Endothelial cell of umbilical vein (primary cell): Measurements from ENCODE around the gene NUCKS1. TPM values are rescaled to one million over a fixed set of nuclear protein-coding genes. Genes with fewer than 3 reads are reported as not detected.

Source experiments
- BruUV-seq: library from RNA; stranded (reverse); fragments of 400-500 nt; replicated peaks from 2 replicates; lab custom pipeline; 2021; lab: Mats Ljungman, UMichigan
- CTCF ChIA-PET: fragments of 300-600, 350-600 bp; sonication (Branson Sonifier 250); formaldehyde crosslinking; loops from one replicate; lab custom pipeline; 2021; ENCODE audit warnings: antibody characterized with exemption, inconsistent platforms; lab: Charles Lee
- POLR2A ChIA-PET: fragments of 300-600, 350-600 bp; sonication (Branson Sonifier 250); formaldehyde crosslinking; loops from one replicate; lab custom pipeline; 2021; ENCODE audit warnings: antibody characterized with exemption, inconsistent platforms; lab: Charles Lee
- DNase-seq: peaks from one replicate; pipeline ENCODE4 v3.0.0-alpha.2; 2011; ENCODE audit warnings: low read depth, low spot score
- FAIRE-seq: peaks from 2 replicates; lab custom pipeline; 2011; peaks lifted over from hg19 to GRCh38; lab: Jason Lieb, UNC
- H2AFZ ChIP-seq: 2 replicates; pipeline ENCODE4 v1.6.0; 2012; ENCODE audit warnings: low read depth, low read length, control low read depth, inconsistent platforms
- H3K27ac ChIP-seq: 2 replicates; pipeline ENCODE4 v1.5.1; 2011; ENCODE audit warnings: low read depth, mild to moderate bottlenecking, control low read depth, low read length, moderate library complexity; ENCODE audit not compliant: insufficient read depth
- H3K27me3 ChIP-seq, 2 experiments: 2 replicates each; pipeline versions ENCODE4 v1.6.0 to v1.6.1; 2011; ENCODE audit warnings: low read length in 2 of 2, mixed read lengths in 1 of 2; ENCODE audit not compliant: control insufficient read depth in 2 of 2, insufficient read depth in 2 of 2
- H3K36me3 ChIP-seq, 2 experiments: 2 replicates in 1 of 2; 3 replicates in 1 of 2; pipeline ENCODE4 v1.5.1; 2011; ENCODE audit warnings: low read length in 2 of 2, mild to moderate bottlenecking in 1 of 2, moderate library complexity in 1 of 2; ENCODE audit not compliant: control insufficient read depth in 2 of 2, insufficient read depth in 2 of 2; ENCODE audit errors: extremely low read depth in 1 of 2
- H3K4me1 ChIP-seq: 3 replicates; pipeline ENCODE4 v1.5.1; 2011; ENCODE audit warnings: mild to moderate bottlenecking, low read length; ENCODE audit not compliant: control insufficient read depth, insufficient read depth; ENCODE audit errors: extremely low read depth
- H3K4me2 ChIP-seq: 2 replicates; pipeline ENCODE4 v1.6.1; 2011; ENCODE audit warnings: low read length, control low read depth, mixed read lengths; ENCODE audit not compliant: insufficient read depth
- H3K4me3 ChIP-seq, 3 experiments: fragments of 200-600 bp in 1 of 3; sonication (generic), shearing (Covaris generic) in 1 of 3; replicated peaks in 1 of 3; 2 replicates each; pipeline ENCODE4 v1.5.1; 2011 to 2016; ENCODE audit warnings: control low read depth in 3 of 3, low read length in 3 of 3, mild to moderate bottlenecking in 2 of 3, inconsistent platforms in 1 of 3, low read depth in 1 of 3, moderate library complexity in 1 of 3; ENCODE audit not compliant: insufficient read depth in 1 of 3
- H3K79me2 ChIP-seq: 2 replicates; pipeline ENCODE4 v1.6.0; 2012; ENCODE audit warnings: low read length, inconsistent platforms; ENCODE audit not compliant: control insufficient read depth, insufficient read depth
- H3K9ac ChIP-seq: replicated peaks from 2 replicates; pipeline ENCODE3; 2011; ENCODE audit warnings: low read length, control low read depth; ENCODE audit not compliant: insufficient read depth; ENCODE audit errors: extremely low read depth
- H3K9me1 ChIP-seq: replicated peaks from 3 replicates; pipeline ENCODE4 v1.6.0; 2011; ENCODE audit warnings: mild to moderate bottlenecking, low read length; ENCODE audit not compliant: control insufficient read depth, insufficient read depth; ENCODE audit errors: extremely low read depth
- H3K9me3 ChIP-seq: replicated peaks from 2 replicates; pipeline ENCODE4 v1.5.1; 2012; ENCODE audit warnings: low read length, inconsistent platforms; ENCODE audit not compliant: control insufficient read depth, insufficient read depth
- H4K20me1 ChIP-seq: replicated peaks from 2 replicates; pipeline ENCODE3; 2011; ENCODE audit warnings: mild to moderate bottlenecking, low read length; ENCODE audit not compliant: control insufficient read depth, insufficient read depth; ENCODE audit errors: extremely low read depth
- GATA2 ChIP-seq: IDR thresholded peaks from 2 replicates; pipeline ENCODE4 v1.7.0; 2011; ENCODE audit warnings: low read depth, mild to moderate bottlenecking, moderate library complexity, mixed read lengths, low read length; ENCODE audit not compliant: insufficient read length, insufficient read depth
- POLR2AphosphoS5 ChIP-seq: IDR thresholded peaks from 2 replicates; pipeline ENCODE4 v1.6.1; 2012; ENCODE audit warnings: low read depth, mild to moderate bottlenecking, control low read depth, low read length, moderate library complexity; ENCODE audit not compliant: insufficient read depth
- dilution Hi-C: fragments of 300-500 bp; cut with MboI; formaldehyde crosslinking; loops from one replicate; pipeline ENCODE4 v1.15.0; 2019; ENCODE audit warnings: low sequenced_read_pairs; ENCODE audit not compliant: extremely low pct_ligation_motif_present
- intact Hi-C: fragments of 100-400 bp; cut with micrococcal nuclease; formaldehyde crosslinking; loops from one replicate; pipeline ENCODE4 v1.10.0; 2022
- polyA plus RNA-seq, 4 experiments: library from polyadenylated mRNA; depleted of rRNA in 3 of 4; stranded (reverse) in 3 of 4; unstranded in 1 of 4; fragments of >200 nt; gene quantifications; 2 replicates each; pipeline versions ENCODE4 v1.2.1 to v1.2.3, GENCODE V29; 2011 to 2012; ENCODE audit warnings: missing spikeins in 1 of 4
- small RNA-seq: library from RNA; depleted of rRNA; stranded (forward); fragments of <200 nt; gene quantifications from one replicate; pipeline ENCODE3, GENCODE V24; 2012; ENCODE audit warnings: low replicate concordance, low read depth; ENCODE audit not compliant: insufficient read depth, insufficient read length
- total RNA-seq: library from RNA; stranded (reverse); gene quantifications from 2 replicates; pipeline ENCODE4 v1.2.3, GENCODE V29; 2021

NUCKS1 gene
- total and polyA plus RNA-seq, 2 donors (not counting 3 experiments of a cell fraction or from before 2014, with no cell fraction given) = 53.7 to 282 TPM

DNA sequence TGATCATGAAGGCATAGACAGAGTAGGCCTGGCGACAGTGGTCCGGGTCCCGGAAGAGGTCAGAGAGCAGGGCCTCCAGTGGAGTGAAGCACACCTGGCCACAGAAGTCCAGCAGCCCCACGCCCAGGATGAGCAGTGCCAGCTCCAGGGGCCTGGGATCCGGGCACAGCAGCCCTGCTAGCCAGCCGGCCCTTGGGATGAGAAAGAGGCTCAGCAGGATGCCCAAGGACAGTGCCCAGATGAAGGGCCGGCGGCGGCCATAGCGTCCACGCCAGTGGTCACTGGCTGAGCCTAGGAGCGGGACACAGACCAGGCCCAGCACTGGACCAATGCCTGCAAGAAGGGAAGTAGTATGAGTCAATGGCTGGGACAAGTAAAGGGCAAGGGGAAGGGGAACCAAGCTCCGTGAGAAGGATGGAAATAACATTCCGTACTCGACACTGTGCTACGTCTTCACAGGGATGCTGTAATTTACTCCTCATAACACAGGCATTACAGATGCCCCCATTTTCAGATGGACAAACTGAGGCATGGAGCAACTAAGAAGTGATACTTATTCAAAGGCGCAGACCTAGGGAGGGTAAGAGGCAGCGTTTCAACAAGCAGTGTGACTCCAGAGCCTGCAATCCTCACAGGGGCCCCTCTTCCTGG lies 86.6 kb downstream of the NUCKS1 start:
- BruUV-seq = no TSS peak
- H3K27me3 ChIP-seq = no peaks in the 10 kb centered on the region
- no peak overlapping the region for H3K9ac ChIP-seq
- DNase-seq (peak; percentile 30), FAIRE-seq (peak; percentile 84)
- H3K79me2 ChIP-seq = peaks cover 3% of the 10 kb centered on the region
- H3K9me1 ChIP-seq = no peaks in the 10 kb centered on the region
- H3K4me1 ChIP-seq = peaks cover 36% of the 10 kb centered on the region
- H3K36me3 ChIP-seq = peaks cover 2 to 5% of the 10 kb centered on the region in 2 experiments
- CTCF ChIA-PET = interaction anchor here (1.0 to 17.5 kb wide), 6 partner anchors 17 to 314 kb away, joined by 3 to 908 read pairs (median 4); partner anchors contain the start of gene SLC45A3
- peak overlapping the region; percentile 27 for H3K27ac ChIP-seq
- no peak overlapping the region for H3K4me3 ChIP-seq
- H3K4me2 ChIP-seq = peak overlapping the region; percentile 13
- H2AFZ ChIP-seq = no peak overlapping the region
- intact Hi-C loops (loop anchor here (2.0 kb wide), 1 partner anchor 15 kb away; no protein-coding TSS in a partner anchor), dilution Hi-C loops (no loop called here)
- TF ChIP-seq GATA2 (no peak), POLR2AphosphoS5 (peak; percentile 52)
- H4K20me1 ChIP-seq = no peaks in the 10 kb centered on the region
- no peaks in the 10 kb centered on the region for H3K9me3 ChIP-seq
- POLR2A ChIA-PET = interaction anchor here (1.0 to 1.2 kb wide), 2 partner anchors 16 to 48 kb away, joined by 3 to 4 read pairs; no protein-coding TSS in a partner anchor

Small RNA genes within 50 kb of the gene (small RNA-seq; reads per million reads assigned to genes)
- gene RF00017 (not detected), gene RF00139 (not detected)

Other genes starting within 250 kb of the NUCKS1 start
- 0.32 and 1.2 TPM in 2 replicates for gene CDK18, start 245.5 kb downstream of the NUCKS1 start, total RNA-seq
- 0.13 and 0.17 TPM in 2 replicates for gene CDK18, start 245.5 kb downstream of the NUCKS1 start, polyA plus RNA-seq
- gene ELK4, start 118.2 kb downstream of the NUCKS1 start, total RNA-seq = 78.7 and 107 TPM in 2 replicates
- 6.7 and 8.7 TPM in 2 replicates for gene ELK4, start 118.2 kb downstream of the NUCKS1 start, polyA plus RNA-seq
- 15.6 and 16.9 TPM in 2 replicates for gene SLC45A3, start 69.7 kb downstream of the NUCKS1 start, total RNA-seq
- 15.1 and 15.5 TPM in 2 replicates for gene SLC45A3, start 69.7 kb downstream of the NUCKS1 start, polyA plus RNA-seq
- gene RAB29, start 25.3 kb upstream of the NUCKS1 start, total RNA-seq = 18.8 and 23.0 TPM in 2 replicates
- 16.8 and 18.1 TPM in 2 replicates for gene RAB29, start 25.3 kb upstream of the NUCKS1 start, polyA plus RNA-seq
- 21.7 and 23.6 TPM in 2 replicates for gene SLC41A1, start 63.0 kb upstream of the NUCKS1 start, total RNA-seq
- gene SLC41A1, start 63.0 kb upstream of the NUCKS1 start, polyA plus RNA-seq = 22.0 and 23.6 TPM in 2 replicates
- gene PM20D1, start 100.0 kb upstream of the NUCKS1 start, total RNA-seq = not detected in 2 replicates
- gene PM20D1, start 100.0 kb upstream of the NUCKS1 start, polyA plus RNA-seq = 0.03 and 0.11 TPM in 2 replicates
- 0.12 and 0.20 TPM in 2 replicates for gene SLC26A9, start 193.3 kb upstream of the NUCKS1 start, total RNA-seq
- 0.08 and 0.10 TPM in 2 replicates for gene SLC26A9, start 193.3 kb upstream of the NUCKS1 start, polyA plus RNA-seq